DMS153 treated with DMSO at 0.1 percent for 48 hours (cell line): ENCODE data around the gene TMEM168.
A peak's percentile ranks its signal among the peaks of the same experiment; 100 is the strongest.
"Not testable (repeated sequence)": the region's sequence is repeated elsewhere in the genome, so short reads cannot be mapped to it uniquely, and the experiment has no call there.

Experiments used
- DNase-seq: peaks from one replicate; lab custom pipeline; 2025; ENCODE audit not compliant: unreplicated experiment; lab: John Stamatoyannopoulos, UW

TMEM168 gene

GRCh38 chr7:112789817-112790585, at the start of gene TMEM168:
Gene TMEM168 (minus strand): TSS chr7:112790393. CDS start chr7:112784825, 5,568 bp downstream.
- peak; percentile 32 for DNase-seq

GRCh38 chr7:112835928-112836327, 45.7 kb upstream of the TMEM168 start:
- not testable (repeated sequence) for DNase-seq

- DNase-seq, result no peak
These were observed 42.9 kb upstream of the TMEM168 start for GRCh38 chr7:112833082-112833481.

GRCh38 chr7:112830769-112831168, 40.6 kb upstream of the TMEM168 start:
- DNase-seq, result no peak

GRCh38 chr7:112828696-112829095, 38.5 kb upstream of the TMEM168 start:
- no peak for DNase-seq

GRCh38 chr7:112821345-112821744, 31.2 kb upstream of the TMEM168 start:
- DNase-seq, result no peak

- DNase-seq, result no peak
These were observed 29.3 kb upstream of the TMEM168 start for GRCh38 chr7:112819536-112819935.

- no peak for DNase-seq
These were observed 16.0 kb upstream of the TMEM168 start for GRCh38 chr7:112806156-112806555.

GRCh38 chr7:112802406-112802805, 12.2 kb upstream of the TMEM168 start:
- no peak for DNase-seq

- DNase-seq, result no peak
These were observed 10.3 kb upstream of the TMEM168 start for GRCh38 chr7:112800486-112800885.

GRCh38 chr7:112799448-112800120, 9.4 kb upstream of the TMEM168 start:
- DNase-seq, result no peak

GRCh38 chr7:112798274-112799159, 8.3 kb upstream of the TMEM168 start:
- no peak for DNase-seq

- not testable (repeated sequence) for DNase-seq
These were observed 6.4 kb upstream of the TMEM168 start for GRCh38 chr7:112796552-112796951.

GRCh38 chr7:112792441-112792840, 2.2 kb upstream of the TMEM168 start:
- DNase-seq, result no peak

GRCh38 chr7:112791465-112792168, 1.4 kb upstream of the TMEM168 start:
- no peak for DNase-seq

- DNase-seq, result no peak
These were observed 402 bp upstream of the TMEM168 start for GRCh38 chr7:112790586-112791003.

- DNase-seq, result no peak
These were observed 758 bp downstream of the TMEM168 start for GRCh38 chr7:112789453-112789816.

GRCh38 chr7:112788778-112789343, 1.3 kb downstream of the TMEM168 start:
- no peak for DNase-seq

- no peak for DNase-seq
These were observed 5.6 kb downstream of the TMEM168 start for GRCh38 chr7:112784603-112785002.

- DNase-seq, result no peak
These were observed 7.7 kb downstream of the TMEM168 start for GRCh38 chr7:112782498-112782897.

GRCh38 chr7:112781558-112781957, 8.6 kb downstream of the TMEM168 start:
- no peak for DNase-seq
